Common myeloid progenitor, CD34-positive (primary cell): ENCODE measurements around the gene MXD3.
"Not testable (repeated sequence)": the region's sequence is repeated elsewhere in the genome, so short reads cannot be mapped to it uniquely, and the experiment has no call there.

ENCODE experiments used
- CTCF ChIA-PET: fragments of 350-600 bp; sonication (Branson Sonifier 250); formaldehyde crosslinking; loops from one replicate; lab custom pipeline; 2021; ENCODE audit warnings: antibody characterized with exemption; lab: Charles Lee
- POLR2A ChIA-PET: fragments of 350-600 bp; sonication (Branson Sonifier 250); formaldehyde crosslinking; loops from one replicate; lab custom pipeline; 2021; ENCODE audit warnings: antibody characterized with exemption; lab: Charles Lee
- DNase-seq, 3 donors: peaks; one replicate each; pipeline versions ENCODE4 v3.0.0 to v3.0.0-alpha.2; 2013
- H3K27ac ChIP-seq, 2 experiments: 1 replicate in 1 of 2; 2 replicates in 1 of 2; pipeline ENCODE4 v1.7.0; 2013; ENCODE audit warnings: inconsistent platforms in 2 of 2, low read length in 2 of 2, mild to moderate bottlenecking in 2 of 2, low read depth in 1 of 2, moderate library complexity in 1 of 2; ENCODE audit not compliant: severe bottlenecking in 2 of 2, insufficient read depth in 1 of 2, poor library complexity in 1 of 2
- H3K27me3 ChIP-seq, 5 experiments: replicated peaks in 2 of 5; 1 replicate in 3 of 5; 2 replicates in 2 of 5; pipeline versions ENCODE4 v1.6.1 to v1.7.0; 2013; ENCODE audit warnings: low read length in 4 of 5, mild to moderate bottlenecking in 2 of 5, moderate library complexity in 2 of 5, inconsistent platforms in 1 of 5; ENCODE audit not compliant: insufficient read depth in 5 of 5, control insufficient read depth in 4 of 5
- H3K36me3 ChIP-seq, 4 experiments: 1 replicate in 2 of 4; 2 replicates in 2 of 4; pipeline versions ENCODE4 v1.6.1 to v1.7.0; 2013; ENCODE audit warnings: low read length in 3 of 4, control low read depth in 1 of 4, mild to moderate bottlenecking in 1 of 4; ENCODE audit not compliant: control insufficient read depth in 4 of 4, insufficient read depth in 4 of 4
- H3K4me1 ChIP-seq, 4 experiments: 1 replicate in 3 of 4; 2 replicates in 1 of 4; pipeline versions ENCODE4 v1.6.1 to v1.7.1; 2013; ENCODE audit warnings: low read length in 3 of 4, mild to moderate bottlenecking in 3 of 4, control low read depth in 1 of 4, inconsistent platforms in 1 of 4, moderate library complexity in 1 of 4; ENCODE audit not compliant: control insufficient read depth in 4 of 4, insufficient read depth in 4 of 4; ENCODE audit errors: control extremely low read depth in 1 of 4
- H3K4me3 ChIP-seq, 7 experiments: 1 replicate in 4 of 7; 2 replicates in 3 of 7; pipeline versions ENCODE4 v1.5.1 to v1.7.0; 2013; ENCODE audit warnings: mild to moderate bottlenecking in 7 of 7, low read length in 6 of 7, moderate library complexity in 6 of 7, inconsistent platforms in 2 of 7, low read depth in 2 of 7, control low read depth in 1 of 7; ENCODE audit not compliant: insufficient read depth in 4 of 7, control insufficient read depth in 1 of 7; ENCODE audit errors: extremely low read depth in 1 of 7
- H3K9me3 ChIP-seq, 5 experiments: 1 replicate in 4 of 5; 2 replicates in 1 of 5; pipeline versions ENCODE4 v1.6.1 to v1.7.1; 2013; ENCODE audit warnings: low read length in 4 of 5, mild to moderate bottlenecking in 2 of 5, inconsistent platforms in 1 of 5, low read depth in 1 of 5, moderate library complexity in 1 of 5; ENCODE audit not compliant: control insufficient read depth in 4 of 5, insufficient read depth in 2 of 5; ENCODE audit errors: control extremely low read depth in 1 of 5
- WGBS: methylation state at CpG from one replicate; pipeline ENCODE4 v1.1.5; 2013; ENCODE audit not compliant: insufficient coverage; 5-methylcytosine and 5-hydroxymethylcytosine counted together

MXD3 gene

DNA sequence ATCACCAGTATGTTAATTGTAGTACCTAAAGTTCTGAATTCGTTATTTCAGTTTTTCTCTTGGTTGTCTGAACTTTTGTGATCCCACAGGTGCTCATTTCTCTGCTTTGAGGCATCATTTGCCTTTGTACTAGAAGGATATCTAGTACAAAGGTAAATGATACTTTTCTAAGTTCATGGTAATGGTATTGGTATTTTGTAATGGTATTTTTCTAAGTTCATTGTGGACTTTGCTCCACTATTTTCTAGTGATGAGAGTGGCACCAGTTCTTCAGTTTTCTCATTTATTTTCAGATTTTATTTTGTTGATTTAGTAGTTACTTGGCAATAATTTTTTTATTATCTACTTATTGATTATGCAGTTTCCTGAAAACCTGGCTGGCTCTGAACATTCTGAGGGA, 50.2 kb downstream of the MXD3 start:
- no peak overlapping the region for H3K27ac ChIP-seq
- no peaks in the 10 kb centered on the region for H3K4me1 ChIP-seq
- no peak overlapping the region for H3K4me3 ChIP-seq
- peaks cover 21 to 80% (median 55%) of the 10 kb centered on the region in 4 experiments for H3K36me3 ChIP-seq
- ChIA-PET POLR2A (no interaction called here), CTCF (no interaction called here)
- H3K9me3 ChIP-seq, result no peaks in the 10 kb centered on the region
- WGBS, result 100% methylated on average over 1 of the region's 1 CpG
- DNase-seq, result no peak
- H3K27me3 ChIP-seq, result no peaks in the 10 kb centered on the region

- ChIA-PET POLR2A (no interaction called here), CTCF (no interaction called here)
- Histone ChIP-seq H3K27me3 (no peaks in the 10 kb centered on the region), H3K36me3 (peaks cover 19 to 79% (median 52%) of the 10 kb centered on the region in 4 experiments), H3K9me3 (no peaks in the 10 kb centered on the region), H3K4me3 (no peak overlapping the region), H3K4me1 (no peaks in the 10 kb centered on the region), H3K27ac (no peak overlapping the region)
- DNase-seq, result no peak
- WGBS, result 100% methylated on average over 1 of the region's 7 CpGs
Observed at GRCh38 chr5:177260961-177261360, 50.7 kb downstream of the MXD3 start.

DNA sequence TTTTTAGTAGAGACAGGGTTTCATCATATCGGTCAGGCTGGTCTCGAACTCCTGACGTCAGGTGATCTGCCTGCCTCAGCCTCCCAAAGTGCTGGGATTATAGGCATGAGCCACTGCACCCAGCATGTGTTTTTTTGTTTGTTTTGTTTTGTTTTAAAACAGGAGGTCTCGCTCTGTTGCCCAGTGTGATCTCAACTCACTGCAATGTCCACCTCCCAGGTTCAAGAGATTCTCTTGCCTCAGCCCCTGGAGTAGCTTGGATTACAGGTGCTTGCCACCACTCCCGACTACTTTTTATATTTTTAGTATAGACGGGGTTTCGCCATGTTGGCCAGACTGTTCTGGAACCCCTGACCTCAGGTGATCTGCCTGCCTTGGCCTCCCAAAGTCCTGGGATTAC, 53.0 kb downstream of the MXD3 start:
- peaks cover 14 to 84% (median 48%) of the 10 kb centered on the region in 4 experiments for H3K36me3 ChIP-seq
- WGBS, result 93% methylated on average over 4 of the region's 7 CpGs
- POLR2A ChIA-PET, H3K4me1 ChIP-seq, H3K4me3 ChIP-seq, H3K9me3 ChIP-seq, H3K27me3 ChIP-seq, H3K27ac ChIP-seq, DNase-seq: not testable (repeated sequence)
- CTCF ChIA-PET, result interaction anchor here (0.9 kb wide), 1 partner anchor 144 kb away, joined by 5 read pairs; no protein-coding TSS in a partner anchor
